HFFc6 (cell line): ENCODE results near the gene NCOR2. TPM values are rescaled to one million over a fixed set of nuclear protein-coding genes. Genes with fewer than 3 reads are reported as not detected.

Experiments
- DNase-seq: peaks from one replicate; pipeline ENCODE4 v3.0.0-alpha.2; 2018
- H3K27ac Mint-ChIP-seq: 2 replicates; pipeline ENCODE4 v1.8.0; 2020; ENCODE audit warnings: mild to moderate bottlenecking, mixed read lengths
- H3K27me3 Mint-ChIP-seq: 2 replicates; pipeline ENCODE4 v1.8.0; 2021; ENCODE audit warnings: mild to moderate bottlenecking, moderate library complexity, mixed read lengths; ENCODE audit not compliant: insufficient read depth
- H3K36me3 Mint-ChIP-seq: 2 replicates; pipeline ENCODE4 v1.8.0; 2021; ENCODE audit warnings: low read depth, mixed read lengths
- H3K4me1 Mint-ChIP-seq: 2 replicates; pipeline ENCODE4 v1.8.0; 2020; ENCODE audit warnings: low read depth, mixed read lengths
- H3K4me3 Mint-ChIP-seq: 2 replicates; pipeline ENCODE4 v1.8.0; 2020; ENCODE audit warnings: mild to moderate bottlenecking, moderate library complexity, mixed read lengths
- H3K9me3 Mint-ChIP-seq: 2 replicates; pipeline ENCODE4 v1.8.0; 2020; ENCODE audit warnings: mild to moderate bottlenecking, mixed read lengths
- CTCF ChIP-seq: fragments of 200-600 bp; sonication (generic); IDR thresholded peaks from 2 replicates; pipeline ENCODE4 v1.5.0; 2021; ENCODE audit warnings: antibody characterized with exemption, mild to moderate bottlenecking
- total RNA-seq, 6 experiments: library from RNA; stranded (reverse); fragmentation: NEBNext Ultra II Directional; extraction: Animal tissue kit (Norgen Biotek cat#: 25700); gene quantifications; 2 replicates in 1 of 6; 3 replicates in 5 of 6; pipeline ENCODE4 v1.2.3, GENCODE V29; 2021

The NCOR2 gene
- total RNA-seq, 6 experiments from 2014 or later: 237 to 249 (median 240) TPM

- no peak for TF ChIP-seq CTCF
- Mint-ChIP-seq H3K36me3 (peaks cover 7% of the 10 kb centered on the region), H3K27ac (peak overlapping the region; percentile 96), H3K27me3 (peaks cover 14% of the 10 kb centered on the region), H3K4me1 (peaks cover 71% of the 10 kb centered on the region), H3K9me3 (peaks cover 5% of the 10 kb centered on the region; the same call in 1 of the 2 replicates), H3K4me3 (no peak overlapping the region)
- DNase-seq: no peak
Observed at GRCh38 chr12:124519746-124520145, 47.7 kb downstream of the NCOR2 start.

GRCh38 chr12:124518051-124518932 is 49.1 kb downstream of the NCOR2 start:
- Mint-ChIP-seq H3K9me3 (peaks cover 5% of the 10 kb centered on the region; the same call in 1 of the 2 replicates), H3K36me3 (peaks cover 7% of the 10 kb centered on the region), H3K27ac (peak overlapping the region; percentile 96), H3K27me3 (peaks cover 9% of the 10 kb centered on the region), H3K4me3 (peak overlapping the region; percentile 92), H3K4me1 (peaks cover 66% of the 10 kb centered on the region)
- peak; percentile 100 for DNase-seq
- TF ChIP-seq CTCF: no peak
